GM18870 (cell line): Measurements from ENCODE around the gene SMIM12.

Experiments used
- ATAC-seq: cut with Tn5 transposase; IDR thresholded peaks from one replicate; pipeline ENCODE4 v1.9.1; 2021; ENCODE audit warnings: moderate library complexity; ENCODE audit not compliant: unreplicated experiment

SMIM12 gene

GRCh38 chr1:34803770-34804169, 55.8 kb downstream of the SMIM12 start:
- ATAC-seq, result no peak
